ENCODE results near the gene MYRF.

The MYRF gene

DNA sequence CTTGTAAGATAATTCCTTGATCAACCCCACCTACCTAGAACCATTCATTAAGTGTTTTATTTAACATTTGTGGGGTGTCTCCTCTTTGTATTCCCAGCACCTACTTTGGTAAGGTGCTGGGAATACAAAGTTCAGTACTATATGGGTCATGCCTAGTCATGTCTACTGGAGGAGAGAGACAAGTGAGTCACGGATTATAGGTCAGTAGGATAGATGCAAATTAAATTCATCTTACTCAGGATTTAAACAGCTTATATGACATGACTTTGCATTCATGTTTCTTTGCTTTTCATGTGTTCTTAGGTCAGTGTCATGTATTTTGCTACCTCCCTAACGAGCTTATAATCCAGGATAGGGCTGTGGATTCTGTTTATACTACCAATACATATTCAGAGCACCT, 67.7 kb downstream of the MYRF start:
- DNase-seq (ENCODE audit: low spot score): no peak

DNA sequence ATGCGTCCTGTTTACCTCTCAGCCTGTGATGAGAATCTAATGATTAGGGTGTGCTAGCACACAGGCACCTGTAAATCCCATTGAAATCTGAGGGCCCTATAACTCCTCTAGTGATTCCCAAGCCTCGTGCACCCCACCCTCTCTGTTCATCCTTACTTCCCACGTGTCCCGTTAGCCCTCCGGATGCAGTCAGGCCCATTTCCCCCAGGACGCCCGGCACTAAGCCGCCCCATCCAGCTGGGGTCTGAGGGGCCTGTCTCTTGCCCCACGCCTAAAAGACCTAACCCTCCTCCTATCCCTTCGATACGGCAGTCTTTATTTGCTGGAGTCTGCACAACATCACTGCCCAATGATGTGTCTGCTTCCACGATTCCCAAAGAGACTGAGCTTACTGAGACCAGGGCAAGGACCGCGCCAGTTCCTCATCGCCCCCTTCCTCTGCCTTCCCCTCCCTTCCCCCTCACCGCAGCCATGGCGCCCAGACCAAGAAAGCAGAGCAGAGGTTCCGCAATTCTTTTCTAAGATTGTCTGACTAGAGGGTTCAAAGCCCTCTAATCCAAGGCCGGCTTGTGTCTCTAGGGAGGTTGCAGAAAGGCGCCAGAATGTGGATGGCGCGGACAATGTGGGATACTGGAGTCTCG, 74.6 kb downstream of the MYRF start:
- DNase-seq (ENCODE audit: low spot score): no peak

DNA sequence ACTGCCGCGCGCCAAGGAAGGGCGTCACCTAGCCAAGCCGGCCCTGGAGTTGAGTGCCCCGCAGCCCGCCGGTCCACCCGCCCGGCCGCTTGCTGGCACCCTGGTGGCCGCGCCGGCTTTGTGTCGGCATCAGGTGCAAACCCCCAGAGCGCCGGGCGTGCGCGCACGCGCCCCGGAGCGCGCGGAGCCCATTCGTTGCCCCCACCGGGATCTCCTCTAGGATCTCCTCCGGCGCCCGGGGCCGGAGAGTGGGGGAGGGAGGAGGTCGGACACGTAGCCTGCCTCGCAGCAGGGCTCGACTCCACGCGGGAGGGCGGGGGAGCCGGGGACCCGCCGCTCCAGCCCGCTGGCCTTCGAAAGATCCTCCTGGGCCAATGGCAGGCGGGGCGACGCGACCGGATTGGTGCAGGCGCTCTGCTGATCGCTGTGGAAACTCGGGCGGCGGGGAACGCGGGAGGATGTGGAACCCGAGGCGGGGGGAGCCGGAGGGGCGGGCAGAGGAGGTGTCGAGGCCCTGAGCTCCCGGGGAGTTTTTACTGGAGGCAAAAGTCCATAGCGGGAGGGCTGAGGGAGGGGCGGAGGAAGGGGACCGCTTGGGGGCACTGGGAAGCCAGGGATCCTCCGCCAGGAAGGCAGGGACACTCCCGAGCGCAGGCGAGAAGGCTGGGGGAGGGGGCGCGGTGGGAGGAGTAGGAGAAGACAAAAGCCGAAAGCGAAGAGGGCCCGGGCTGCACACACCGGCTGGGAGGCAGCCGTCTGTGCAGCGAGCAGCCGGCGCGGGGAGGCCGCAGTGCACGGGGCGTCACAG, 75.3 kb downstream of the MYRF start, which contains the start of gene FADS2:
Gene FADS2 (plus strand): TSS at position 730 of the 808 bp plus-strand sequence. CDS start 91 bp downstream, outside the sequence.
- DNase-seq (ENCODE audit: low spot score): peak; percentile 40

DNA sequence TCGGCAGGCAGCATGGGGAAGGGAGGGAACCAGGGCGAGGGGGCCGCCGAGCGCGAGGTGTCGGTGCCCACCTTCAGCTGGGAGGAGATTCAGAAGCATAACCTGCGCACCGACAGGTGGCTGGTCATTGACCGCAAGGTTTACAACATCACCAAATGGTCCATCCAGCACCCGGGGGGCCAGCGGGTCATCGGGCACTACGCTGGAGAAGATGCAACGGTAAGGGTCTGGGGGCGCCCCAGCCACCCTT, 75.9 kb downstream of the MYRF start:
- DNase-seq (ENCODE audit: low spot score): no peak

DNA sequence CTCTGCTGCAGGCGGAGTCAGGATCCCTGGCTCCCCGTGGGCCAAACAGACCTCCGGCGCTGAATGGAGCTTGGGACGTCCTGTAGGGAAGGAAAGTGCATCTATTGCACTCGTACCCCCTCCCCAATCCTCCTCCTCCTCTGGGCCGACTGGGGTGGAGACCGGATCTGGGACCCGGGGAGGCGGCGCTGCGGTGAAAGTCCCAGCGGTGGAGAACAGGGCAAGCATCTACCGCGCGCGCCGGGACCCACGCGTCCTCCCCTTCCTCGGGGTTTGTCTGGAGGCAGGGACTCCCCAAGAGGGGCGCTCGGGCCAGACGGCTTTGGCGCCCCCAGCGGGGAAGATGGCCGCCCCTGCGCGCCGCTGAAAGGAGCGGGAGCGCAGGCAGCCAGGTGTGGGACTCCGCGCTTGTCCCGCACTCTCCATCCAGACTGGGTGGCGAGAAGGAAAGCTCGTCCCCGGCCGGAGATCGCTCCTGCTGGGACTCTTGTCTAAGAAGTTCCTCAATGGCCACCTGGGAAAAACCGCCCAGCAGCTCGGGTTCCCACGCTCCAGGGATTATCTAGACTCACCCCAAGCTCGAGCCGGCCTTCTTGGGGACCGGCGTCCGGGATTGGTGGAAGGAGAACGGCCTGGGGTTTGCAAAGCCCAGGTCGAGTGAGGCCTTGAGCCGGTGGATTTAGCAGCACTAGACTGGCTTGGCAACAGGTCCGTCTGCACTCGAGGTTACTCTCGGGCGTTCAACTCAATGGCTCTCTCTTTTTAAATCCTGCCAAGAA, 76.4 kb downstream of the MYRF start:
- DNase-seq (ENCODE audit: low spot score): no peak

DNA sequence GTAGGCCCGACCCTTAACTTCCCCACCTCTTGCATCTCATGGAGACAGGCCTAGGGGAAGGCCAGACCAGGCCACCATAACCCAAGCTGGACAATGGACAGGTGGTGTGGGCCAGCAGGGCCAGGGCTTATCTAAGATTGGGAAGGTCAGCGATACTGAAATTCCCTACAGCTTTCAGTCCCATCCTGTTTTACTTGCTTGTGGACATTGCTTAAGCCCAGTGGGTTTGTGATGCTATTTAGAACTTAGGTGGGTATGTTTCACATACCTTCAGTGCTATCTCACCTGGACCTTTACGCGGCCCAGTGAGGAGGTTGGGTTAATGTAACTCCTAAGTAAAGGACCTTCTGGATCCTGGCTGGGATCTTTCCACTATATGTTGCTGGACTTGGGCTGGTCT, 77.4 kb downstream of the MYRF start:
- DNase-seq (ENCODE audit: low spot score): no peak

DNA sequence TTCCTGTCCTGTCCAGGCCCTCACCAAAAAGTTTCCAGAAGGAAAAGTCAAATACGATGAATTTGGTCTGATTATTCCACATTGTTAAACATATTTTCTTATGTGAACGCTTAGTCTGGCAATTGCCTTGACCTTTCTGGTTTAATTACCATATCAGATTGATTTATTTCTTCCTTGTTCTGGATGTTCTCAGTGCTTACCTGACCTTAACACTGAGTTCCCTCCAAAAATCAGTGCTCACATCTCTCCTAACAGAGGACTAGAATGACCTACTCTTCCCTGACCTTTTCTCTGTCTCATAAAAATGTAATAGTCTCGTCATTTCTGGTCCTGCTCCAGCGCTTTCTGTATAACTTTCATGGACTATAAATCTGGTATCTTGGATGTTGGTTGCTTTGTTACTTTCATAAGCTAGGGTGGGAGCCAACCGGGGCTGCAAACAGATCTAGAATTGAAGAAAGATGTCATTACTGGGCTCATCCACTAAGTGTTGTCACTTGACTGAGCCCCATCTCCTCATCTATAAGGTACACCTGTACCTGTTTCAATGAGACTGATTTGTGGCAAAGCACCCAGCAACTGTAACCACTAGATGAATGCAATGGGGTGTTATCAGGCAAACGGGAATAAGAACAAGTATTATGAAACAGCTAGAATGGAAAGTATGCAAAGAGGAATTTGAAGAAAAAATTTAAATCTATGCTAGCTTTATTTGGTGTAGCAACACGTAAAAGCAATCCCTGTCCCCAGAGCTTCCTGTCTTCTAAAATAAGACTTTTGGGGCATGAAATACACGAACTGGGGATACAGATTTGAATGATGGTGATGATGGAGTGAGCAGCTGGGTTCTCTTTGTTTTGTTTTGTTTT, 78.0 kb downstream of the MYRF start:
- no peak for DNase-seq (ENCODE audit: low spot score)

DNA sequence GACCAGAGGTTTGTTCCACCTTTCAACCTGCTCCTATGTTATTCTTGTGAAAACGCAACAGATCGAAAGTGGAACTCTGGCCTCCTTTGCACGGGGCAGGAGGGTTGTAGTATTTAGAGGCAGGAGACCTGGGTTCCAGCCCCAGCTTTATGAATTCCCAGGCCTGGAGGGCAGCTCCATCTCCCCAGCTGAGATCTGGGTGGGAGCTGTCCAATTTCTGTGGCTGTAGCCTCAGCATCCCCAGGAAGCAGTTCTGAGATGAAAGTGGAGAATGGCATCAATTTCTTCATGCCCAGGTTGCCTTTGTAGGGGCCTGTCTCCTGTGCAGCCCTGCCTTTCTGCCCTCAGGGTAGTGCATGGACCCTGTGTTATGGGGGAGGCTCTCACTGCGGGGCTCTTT, 79.8 kb downstream of the MYRF start:
- no peak for DNase-seq (ENCODE audit: low spot score)

DNA sequence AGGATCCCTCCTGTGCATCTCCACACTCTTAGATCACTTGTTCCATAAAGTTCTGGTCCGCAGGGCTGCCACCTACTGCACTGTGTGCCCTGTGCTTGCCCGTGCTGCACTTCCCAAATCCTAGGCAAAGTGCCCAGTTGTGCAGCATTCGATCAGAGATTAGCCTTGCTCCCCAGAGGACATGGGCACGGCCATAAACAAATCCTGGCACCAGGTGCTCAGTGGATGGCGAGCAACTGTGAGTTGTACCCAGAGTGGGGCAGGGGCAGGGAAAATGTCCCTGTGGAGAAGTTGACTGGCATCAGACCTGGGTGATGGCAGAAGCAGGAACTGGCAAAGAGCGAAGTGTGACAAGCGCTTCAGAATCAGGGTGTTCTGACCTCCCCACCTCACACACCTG, 80.3 kb downstream of the MYRF start:
- DNase-seq (ENCODE audit: low spot score): no peak

DNA sequence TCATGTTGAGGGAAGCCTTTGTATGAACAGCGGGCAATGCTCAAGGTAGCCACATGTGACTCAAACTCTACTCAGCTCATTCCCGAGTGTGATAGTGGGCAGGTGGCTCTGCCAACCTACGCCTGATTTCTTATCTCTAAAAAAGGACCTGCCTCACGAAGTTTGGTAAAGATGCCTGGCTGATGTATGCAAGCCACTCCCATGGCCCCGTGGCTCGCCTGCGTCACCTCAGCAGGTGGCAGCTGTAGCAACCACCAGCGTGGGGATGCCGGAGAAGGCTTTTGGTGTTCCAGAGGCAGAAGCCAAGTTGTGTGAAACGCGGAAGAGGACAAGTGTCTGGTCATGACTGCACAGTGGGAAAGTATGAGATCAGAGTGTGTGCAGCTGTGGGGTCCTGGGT, 81.0 kb downstream of the MYRF start:
- no peak for DNase-seq (ENCODE audit: low spot score)

DNA sequence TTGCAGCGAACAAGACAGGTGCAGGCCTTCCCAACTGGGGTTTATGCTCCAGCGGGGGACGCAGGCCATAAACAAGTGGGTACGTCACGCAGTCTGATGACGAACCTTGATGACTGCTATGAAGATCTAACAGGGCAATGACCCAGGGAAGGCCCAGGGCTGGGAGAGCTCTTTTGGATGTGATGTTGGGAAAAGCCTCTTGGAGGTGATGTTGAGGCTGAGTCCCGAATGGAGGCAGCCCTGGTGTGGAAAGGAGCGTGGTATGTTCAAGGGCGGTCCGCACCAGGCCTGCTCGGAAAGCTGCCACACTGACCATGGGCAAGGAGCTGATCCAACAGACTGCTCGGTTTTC, 81.5 kb downstream of the MYRF start:
- DNase-seq (ENCODE audit: low spot score): no peak

DNA sequence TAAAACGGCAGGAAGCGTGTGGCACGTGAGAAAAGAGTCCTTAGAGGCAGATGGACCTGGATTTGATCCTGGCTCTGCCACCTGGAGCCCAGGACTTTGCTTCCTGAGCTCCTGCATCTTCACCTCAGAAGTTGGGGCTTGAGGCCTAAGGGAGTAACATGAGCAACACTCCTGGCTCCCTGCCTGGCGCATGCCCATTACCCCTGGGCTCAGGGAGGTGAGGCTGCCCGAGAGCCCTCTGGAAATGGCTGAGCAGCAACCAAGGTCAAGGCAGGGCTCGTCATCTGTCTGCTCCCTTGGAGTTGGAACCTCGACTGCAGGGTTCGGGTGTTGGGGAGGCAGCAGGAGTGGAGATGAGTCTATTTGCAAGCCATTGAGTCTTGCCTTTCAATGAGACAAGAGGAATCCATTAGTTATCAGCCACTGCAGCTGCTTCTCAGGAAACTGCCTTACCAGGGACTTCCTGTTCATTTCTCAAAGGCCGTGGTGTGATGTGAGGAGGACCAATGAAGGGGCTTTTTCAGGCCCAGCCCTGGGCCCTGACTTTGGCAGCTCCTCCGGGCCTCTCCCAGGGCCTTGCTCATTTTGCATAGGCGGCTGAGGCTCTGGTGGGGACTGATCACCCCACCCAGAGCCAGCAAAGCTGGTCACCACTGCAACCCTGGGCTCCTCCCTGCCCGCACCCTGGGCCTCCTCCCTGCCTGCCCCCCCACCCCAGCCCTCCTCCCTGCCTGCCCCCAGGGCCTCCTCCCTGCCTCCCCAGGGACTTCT, 82.0 kb downstream of the MYRF start:
- peak; percentile 45 for DNase-seq (ENCODE audit: low spot score)

DNA sequence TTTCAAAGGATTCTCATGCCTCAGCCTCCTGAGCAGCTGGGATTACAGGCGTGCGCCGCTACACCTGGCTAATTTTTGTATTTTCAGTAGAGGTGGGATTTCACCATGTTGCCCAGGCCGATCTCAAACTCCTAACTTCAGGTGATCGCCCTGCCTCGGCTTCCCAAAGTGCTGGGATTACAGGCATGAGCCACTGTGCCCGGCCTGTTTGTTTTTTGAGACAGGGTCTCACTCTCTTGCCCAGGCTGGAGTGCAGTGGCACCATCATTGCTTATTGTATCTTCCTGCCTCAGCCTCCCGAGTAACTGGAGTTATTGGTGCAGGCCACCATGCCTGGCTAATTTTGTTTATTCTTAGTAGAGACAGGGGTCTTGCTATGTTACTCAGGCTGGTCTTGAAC, 83.8 kb downstream of the MYRF start:
- no peak for DNase-seq (ENCODE audit: low spot score)

DNA sequence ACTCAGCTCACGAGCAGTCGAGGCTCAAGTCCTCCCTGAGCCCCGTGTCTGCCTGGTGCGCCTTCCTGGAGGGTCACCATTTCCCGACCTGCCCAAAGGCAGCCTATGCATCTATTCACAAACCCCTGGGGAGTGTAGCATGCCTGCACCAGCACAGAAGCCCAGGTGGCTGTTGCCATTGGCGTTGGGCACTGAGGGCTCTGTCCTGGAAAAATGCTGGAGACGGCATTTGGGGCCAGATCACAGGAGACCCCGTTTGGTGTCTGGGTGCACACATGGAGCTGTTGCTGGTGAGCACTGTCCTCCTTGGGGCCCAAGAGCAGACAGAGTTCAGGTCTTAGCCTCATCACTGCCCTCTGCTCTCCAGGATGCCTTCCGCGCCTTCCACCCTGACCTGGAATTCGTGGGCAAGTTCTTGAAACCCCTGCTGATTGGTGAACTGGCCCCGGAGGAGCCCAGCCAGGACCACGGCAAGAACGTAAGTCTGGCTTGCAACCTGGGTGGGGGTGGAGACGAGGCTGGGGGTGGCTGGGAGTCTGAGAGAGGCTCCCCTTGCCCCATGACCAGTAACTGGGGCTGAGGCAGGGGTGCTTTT, 85.1 kb downstream of the MYRF start:
- no peak for DNase-seq (ENCODE audit: low spot score)
